IPS-20b (cell line): ENCODE measurements around the gene LRBA.

Source experiments
- H3K27ac ChIP-seq: one replicate; pipeline ENCODE4 v1.5.1; 2013; ENCODE audit warnings: low read length
- H3K27me3 ChIP-seq: 2 replicates; pipeline ENCODE4 v1.6.1; 2013; ENCODE audit warnings: mild to moderate bottlenecking, low read length, inconsistent platforms; ENCODE audit not compliant: insufficient read depth
- H3K36me3 ChIP-seq: 2 replicates; pipeline ENCODE4 v1.6.1; 2013; ENCODE audit warnings: low read depth, mild to moderate bottlenecking, inconsistent platforms, low read length, moderate library complexity; ENCODE audit not compliant: insufficient read depth
- H3K4me1 ChIP-seq: 2 replicates; pipeline ENCODE4 v1.6.1; 2013; ENCODE audit warnings: mild to moderate bottlenecking, control low read depth, inconsistent platforms, low read length, moderate library complexity; ENCODE audit not compliant: insufficient read depth
- H3K4me3 ChIP-seq: 2 replicates; pipeline ENCODE4 v1.5.1; 2013; ENCODE audit warnings: mild to moderate bottlenecking, low read length, inconsistent platforms
- H3K9ac ChIP-seq: 2 replicates; pipeline ENCODE4 v1.6.1; 2013; ENCODE audit warnings: low read depth, mild to moderate bottlenecking, inconsistent platforms, low read length, moderate library complexity
- H3K9me3 ChIP-seq: 2 replicates; pipeline ENCODE4 v1.6.1; 2013; ENCODE audit warnings: mild to moderate bottlenecking, low read depth, low read length, inconsistent platforms; ENCODE audit not compliant: insufficient read depth

The LRBA gene

GRCh38 chr4:150252306-150252705, 762.8 kb downstream of the LRBA start:
- H3K9ac ChIP-seq = no peak overlapping the region
- H3K4me1 ChIP-seq = peaks cover 5% of the 10 kb centered on the region; the same call in 1 of the 2 replicates
- no peaks in the 10 kb centered on the region for H3K27me3 ChIP-seq
- H3K27ac ChIP-seq = no peak overlapping the region
- H3K4me3 ChIP-seq = no peak overlapping the region
- no peaks in the 10 kb centered on the region for H3K36me3 ChIP-seq
- H3K9me3 ChIP-seq = no peaks in the 10 kb centered on the region

DNA sequence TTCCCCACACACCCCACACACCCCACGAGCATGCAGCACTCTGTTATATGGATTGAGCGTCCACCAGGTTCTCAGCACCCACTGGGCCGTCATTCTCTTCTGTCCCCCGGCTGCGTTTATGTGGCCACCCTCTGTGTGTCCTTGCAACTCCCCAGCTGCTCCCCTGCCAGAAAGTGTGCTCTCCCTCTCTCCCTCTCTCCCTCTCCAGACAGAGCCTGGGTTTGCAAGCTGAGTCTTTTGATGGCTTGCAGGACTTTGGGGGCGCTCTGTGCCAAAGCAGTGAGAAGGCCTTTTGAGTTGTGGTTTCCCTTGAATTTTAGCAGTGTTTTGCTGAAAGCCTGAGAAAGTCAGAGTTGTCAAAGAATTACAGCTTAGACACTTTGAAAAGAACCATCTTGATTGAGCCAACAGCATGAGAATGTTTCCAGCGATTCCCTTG, 763.3 kb downstream of the LRBA start:
- no peaks in the 10 kb centered on the region for H3K27me3 ChIP-seq
- no peak overlapping the region for H3K9ac ChIP-seq
- H3K9me3 ChIP-seq = no peaks in the 10 kb centered on the region
- H3K36me3 ChIP-seq = no peaks in the 10 kb centered on the region
- H3K27ac ChIP-seq = no peak overlapping the region
- peaks cover 9% of the 10 kb centered on the region; the same call in 1 of the 2 replicates for H3K4me1 ChIP-seq
- H3K4me3 ChIP-seq = no peak overlapping the region

GRCh38 chr4:150250998-150251651, 764.0 kb downstream of the LRBA start:
- H3K27ac ChIP-seq = no peak overlapping the region
- H3K4me3 ChIP-seq = no peak overlapping the region
- no peak overlapping the region for H3K9ac ChIP-seq
- H3K9me3 ChIP-seq = no peaks in the 10 kb centered on the region
- no peaks in the 10 kb centered on the region for H3K36me3 ChIP-seq
- H3K4me1 ChIP-seq = peaks cover 9% of the 10 kb centered on the region; the same call in 1 of the 2 replicates
- H3K27me3 ChIP-seq = no peaks in the 10 kb centered on the region

GRCh38 chr4:150250293-150250997, 764.6 kb downstream of the LRBA start:
- Histone ChIP-seq H3K27me3 (no peaks in the 10 kb centered on the region), H3K4me1 (peaks cover 9% of the 10 kb centered on the region; the same call in 1 of the 2 replicates), H3K4me3 (no peak overlapping the region), H3K27ac (no peak overlapping the region), H3K9ac (no peak overlapping the region), H3K9me3 (no peaks in the 10 kb centered on the region), H3K36me3 (no peaks in the 10 kb centered on the region)

DNA sequence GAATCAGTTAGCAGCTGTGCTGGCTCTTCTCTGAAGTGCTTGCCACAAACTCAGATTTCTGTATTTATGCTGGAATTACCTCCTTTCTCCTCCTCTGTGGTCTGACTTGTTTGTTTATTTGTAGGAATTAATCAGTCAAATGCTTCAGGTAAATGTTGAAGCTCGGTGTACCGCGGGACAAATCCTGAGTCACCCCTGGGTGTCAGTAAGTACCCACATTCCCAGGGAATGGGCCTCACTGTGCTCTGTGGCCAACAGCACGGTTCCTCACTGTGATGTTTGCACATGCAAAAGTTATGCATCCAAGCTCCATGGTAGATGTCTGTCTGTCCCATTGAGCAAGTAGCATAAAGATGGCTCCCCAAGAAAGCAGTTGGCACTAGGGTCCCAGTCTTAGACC, 766.9 kb downstream of the LRBA start:
- Histone ChIP-seq H3K9me3 (no peaks in the 10 kb centered on the region), H3K27ac (no peak overlapping the region), H3K36me3 (no peaks in the 10 kb centered on the region), H3K9ac (no peak overlapping the region), H3K27me3 (no peaks in the 10 kb centered on the region), H3K4me3 (no peak overlapping the region), H3K4me1 (peaks cover 20% of the 10 kb centered on the region)

- Histone ChIP-seq H3K9me3 (no peaks in the 10 kb centered on the region), H3K4me1 (peaks cover 20% of the 10 kb centered on the region), H3K9ac (no peak overlapping the region), H3K4me3 (no peak overlapping the region), H3K36me3 (no peaks in the 10 kb centered on the region), H3K27me3 (no peaks in the 10 kb centered on the region), H3K27ac (no peak overlapping the region)
These were observed 767.9 kb downstream of the LRBA start for GRCh38 chr4:150247184-150247583.

DNA sequence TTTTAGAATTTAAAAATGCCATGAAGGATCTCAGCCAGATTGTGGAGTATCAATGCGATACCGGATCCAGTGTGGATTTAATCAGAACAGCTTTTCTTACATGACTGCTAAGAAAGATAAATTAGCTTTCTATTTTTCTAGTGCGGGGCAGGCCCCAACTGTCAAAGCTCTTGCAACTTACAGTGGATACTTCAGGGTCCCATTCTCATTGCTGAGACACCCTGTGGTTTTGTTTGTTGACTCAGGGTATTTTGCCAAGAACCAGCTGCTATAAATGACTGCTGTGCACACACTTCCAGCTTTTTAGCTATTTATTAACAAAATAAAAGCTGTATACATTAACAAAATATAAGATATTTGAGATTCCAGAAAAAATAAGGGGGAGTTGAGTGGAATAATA, 770.5 kb downstream of the LRBA start:
- peaks cover 20% of the 10 kb centered on the region for H3K4me1 ChIP-seq
- H3K4me3 ChIP-seq = no peak overlapping the region
- H3K9me3 ChIP-seq = no peaks in the 10 kb centered on the region
- H3K27ac ChIP-seq = no peak overlapping the region
- H3K9ac ChIP-seq = no peak overlapping the region
- no peaks in the 10 kb centered on the region for H3K36me3 ChIP-seq
- H3K27me3 ChIP-seq = no peaks in the 10 kb centered on the region

DNA sequence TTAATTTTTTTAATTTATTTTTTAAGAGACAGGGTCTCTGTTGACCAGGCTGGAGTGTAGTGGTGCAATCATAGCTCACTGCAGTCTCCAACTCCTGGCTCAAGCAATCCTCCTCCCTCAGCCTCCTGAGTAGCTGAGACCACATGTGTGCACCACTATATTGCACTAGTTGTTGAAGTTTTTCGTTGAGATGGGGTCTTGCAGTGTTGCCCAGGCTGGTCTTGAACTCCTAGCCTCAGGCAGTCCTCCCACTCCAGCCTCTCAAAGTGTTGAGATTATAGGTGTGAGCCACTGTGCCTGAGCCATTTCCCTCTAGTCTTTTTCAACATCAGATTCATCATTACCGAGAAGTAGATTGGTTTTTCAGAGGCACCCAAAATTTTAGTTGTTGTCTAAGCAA, 771.2 kb downstream of the LRBA start:
- no peaks in the 10 kb centered on the region for H3K36me3 ChIP-seq
- H3K27ac ChIP-seq = no peak overlapping the region
- H3K4me3 ChIP-seq = no peak overlapping the region
- H3K4me1 ChIP-seq = peaks cover 19% of the 10 kb centered on the region
- H3K27me3 ChIP-seq = no peaks in the 10 kb centered on the region
- H3K9ac ChIP-seq = no peak overlapping the region
- H3K9me3 ChIP-seq = no peaks in the 10 kb centered on the region

GRCh38 chr4:150242820-150243458, 772.1 kb downstream of the LRBA start:
- no peak overlapping the region for H3K9ac ChIP-seq
- no peak overlapping the region for H3K4me3 ChIP-seq
- no peaks in the 10 kb centered on the region for H3K36me3 ChIP-seq
- H3K4me1 ChIP-seq = peaks cover 18% of the 10 kb centered on the region
- no peaks in the 10 kb centered on the region for H3K27me3 ChIP-seq
- no peak overlapping the region for H3K27ac ChIP-seq
- no peaks in the 10 kb centered on the region for H3K9me3 ChIP-seq

DNA sequence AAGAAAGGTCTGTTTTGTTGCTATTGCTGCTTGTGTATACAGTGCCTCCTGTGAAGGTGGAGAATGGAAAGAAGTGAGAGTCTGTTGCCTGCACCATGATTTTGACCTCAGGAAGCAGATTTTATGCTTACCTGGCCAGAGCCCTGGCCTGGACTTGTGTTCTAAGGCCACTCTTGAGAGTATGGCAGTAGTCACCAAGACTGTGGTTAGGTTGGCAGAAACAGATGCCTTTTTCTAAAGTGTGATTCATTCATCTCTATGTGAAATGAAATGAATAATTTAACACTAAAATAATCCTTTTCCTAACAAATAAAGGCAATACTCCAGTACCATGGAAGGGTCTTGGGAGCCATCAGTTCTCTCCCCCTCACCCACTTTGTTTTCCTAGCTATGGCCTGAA, 775.1 kb downstream of the LRBA start:
- H3K4me3 ChIP-seq = no peak overlapping the region
- H3K27me3 ChIP-seq = no peaks in the 10 kb centered on the region
- peaks cover 12% of the 10 kb centered on the region for H3K4me1 ChIP-seq
- H3K27ac ChIP-seq = no peak overlapping the region
- H3K9me3 ChIP-seq = no peaks in the 10 kb centered on the region
- H3K9ac ChIP-seq = no peak overlapping the region
- H3K36me3 ChIP-seq = no peaks in the 10 kb centered on the region

- no peak overlapping the region for H3K9ac ChIP-seq
- H3K4me1 ChIP-seq = peaks cover 3% of the 10 kb centered on the region; the same call in 1 of the 2 replicates
- no peaks in the 10 kb centered on the region for H3K9me3 ChIP-seq
- H3K4me3 ChIP-seq = no peak overlapping the region
- H3K27ac ChIP-seq = no peak overlapping the region
- no peaks in the 10 kb centered on the region for H3K27me3 ChIP-seq
- H3K36me3 ChIP-seq = no peaks in the 10 kb centered on the region
These were observed 776.5 kb downstream of the LRBA start for GRCh38 chr4:150238591-150238990.
